Loucy (cell line): ENCODE results near the gene RAPGEF2.

Experiments
- H2AFZ ChIP-seq: fragments of 200-600 bp; sonication (generic); 2 replicates; pipeline ENCODE4 v1.6.0; 2016; ENCODE audit warnings: antibody characterized with exemption, mild to moderate bottlenecking, low read length, moderate library complexity
- H3F3A ChIP-seq: fragments of 200-600 bp; 2 replicates; pipeline ENCODE4 v1.6.0; 2016; ENCODE audit warnings: antibody characterized with exemption, low read depth, mild to moderate bottlenecking
- H3K27me3 ChIP-seq: fragments of 200-600 bp; sonication (generic); 2 replicates; pipeline ENCODE4 v1.6.1; 2014; ENCODE audit warnings: low read length, mild to moderate bottlenecking; ENCODE audit not compliant: insufficient read depth, poor library complexity, severe bottlenecking
- H3K36me3 ChIP-seq: fragments of 200-600 bp; sonication (generic); 2 replicates; pipeline ENCODE4 v1.6.1; 2016; ENCODE audit warnings: low read length; ENCODE audit not compliant: insufficient read depth
- H3K4me1 ChIP-seq: fragments of 200-600 bp; sonication (generic); 2 replicates; pipeline ENCODE4 v1.5.1; 2014; ENCODE audit warnings: low read length, mild to moderate bottlenecking; ENCODE audit not compliant: insufficient read depth, poor library complexity, severe bottlenecking
- H3K4me2 ChIP-seq: fragments of 200-600 bp; sonication (generic); 2 replicates; pipeline ENCODE4 v1.6.0; 2014; ENCODE audit warnings: antibody characterized with exemption, low read length, low read depth, mild to moderate bottlenecking; ENCODE audit not compliant: poor library complexity, severe bottlenecking
- H3K4me3 ChIP-seq: fragments of 200-600 bp; sonication (generic); 2 replicates; pipeline ENCODE4 v1.5.1; 2014; ENCODE audit warnings: low read length, mild to moderate bottlenecking, mixed read lengths; ENCODE audit not compliant: poor library complexity, severe bottlenecking
- H3K79me2 ChIP-seq: fragments of 200-600 bp; sonication (generic); 2 replicates; pipeline ENCODE4 v1.6.1; 2014; ENCODE audit warnings: low read length; ENCODE audit not compliant: insufficient read depth
- H3K9ac ChIP-seq: fragments of 200-600 bp; sonication (generic); 2 replicates; pipeline ENCODE4 v1.6.0; 2014; ENCODE audit warnings: mild to moderate bottlenecking, low read depth, low read length, moderate library complexity; ENCODE audit not compliant: poor library complexity, severe bottlenecking
- H3K9me2 ChIP-seq: fragments of 200-600 bp; sonication (generic); replicated peaks from 2 replicates; pipeline ENCODE4 v1.6.1; 2016; ENCODE audit warnings: low read depth, low read length, mixed read lengths
- H3K9me3 ChIP-seq: fragments of 200-600 bp; sonication (generic); 2 replicates; pipeline ENCODE4 v1.6.1; 2014; ENCODE audit warnings: mild to moderate bottlenecking, antibody characterized with exemption, low read length, low read depth; ENCODE audit not compliant: insufficient read depth
- H4K20me1 ChIP-seq: fragments of 200-600 bp; sonication (generic); 2 replicates; pipeline ENCODE4 v1.6.0; 2014; ENCODE audit warnings: antibody characterized with exemption, low read length, mild to moderate bottlenecking; ENCODE audit not compliant: insufficient read depth, poor library complexity, severe bottlenecking
- CTCF ChIP-seq: fragments of 200-600 bp; sonication (generic); conservative IDR thresholded peaks from 2 replicates; pipeline ENCODE4 v1.5.1; 2014; ENCODE audit warnings: mild to moderate bottlenecking, antibody characterized with exemption, low read length
- EZH2phosphoT487 ChIP-seq: fragments of 200-600 bp; IDR thresholded peaks from 2 replicates; pipeline ENCODE4 v1.6.1; 2018; ENCODE audit warnings: antibody characterized with exemption, mild to moderate bottlenecking, moderate library complexity, borderline replicate concordance

RAPGEF2 gene

DNA sequence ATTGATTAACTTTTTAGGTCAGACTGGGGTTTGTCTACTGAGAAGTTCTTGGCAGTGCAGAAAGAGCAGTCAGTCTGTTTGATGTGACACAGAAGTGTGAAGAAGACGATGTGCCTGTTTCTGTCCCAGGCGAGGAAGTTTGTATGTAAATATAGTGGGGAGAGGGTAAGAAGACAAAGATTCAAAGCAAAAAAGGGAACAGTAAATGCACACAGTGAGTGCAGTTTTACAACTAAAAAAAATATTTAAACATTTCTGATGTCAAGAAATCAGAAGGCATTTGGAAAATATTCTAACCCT, 264.9 kb downstream of the RAPGEF2 start:
- Histone ChIP-seq H3K79me2 (no peaks in the 10 kb centered on the region), H3K4me3 (no peak overlapping the region), H3K4me1 (no peaks in the 10 kb centered on the region), H2AFZ (no peak overlapping the region), H3K9me2 (no peaks in the 10 kb centered on the region), H3K9ac (no peak overlapping the region), H3K9me3 (no peaks in the 10 kb centered on the region), H4K20me1 (no peaks in the 10 kb centered on the region), H3K4me2 (no peak overlapping the region), H3K27me3 (no peaks in the 10 kb centered on the region), H3K36me3 (no peaks in the 10 kb centered on the region), H3F3A (no peaks in the 10 kb centered on the region)
- TF ChIP-seq EZH2phosphoT487 (no peak), CTCF (no peak)

DNA sequence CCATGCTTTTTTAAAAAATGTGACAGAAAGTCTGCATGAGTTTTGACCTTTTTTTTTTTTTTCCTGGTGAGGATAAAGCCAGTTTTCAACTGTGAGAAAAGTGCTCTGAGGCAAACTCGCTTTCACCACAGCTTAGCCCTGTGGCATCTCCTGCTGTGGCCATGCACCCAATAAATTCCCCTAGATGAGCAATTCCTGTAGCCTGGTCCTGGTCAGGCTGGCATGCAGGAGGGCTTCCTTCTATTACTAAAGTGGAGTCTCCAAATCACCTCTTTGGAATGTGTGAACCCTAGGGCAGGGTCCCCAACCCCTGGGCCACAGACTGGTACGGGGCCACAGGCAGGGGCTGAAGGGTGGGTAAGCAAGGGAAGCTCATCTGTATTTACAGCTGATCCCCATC, 265.4 kb downstream of the RAPGEF2 start:
- TF ChIP-seq CTCF (no peak), EZH2phosphoT487 (no peak)
- Histone ChIP-seq H3K4me2 (no peak overlapping the region), H3K9ac (no peak overlapping the region)

DNA sequence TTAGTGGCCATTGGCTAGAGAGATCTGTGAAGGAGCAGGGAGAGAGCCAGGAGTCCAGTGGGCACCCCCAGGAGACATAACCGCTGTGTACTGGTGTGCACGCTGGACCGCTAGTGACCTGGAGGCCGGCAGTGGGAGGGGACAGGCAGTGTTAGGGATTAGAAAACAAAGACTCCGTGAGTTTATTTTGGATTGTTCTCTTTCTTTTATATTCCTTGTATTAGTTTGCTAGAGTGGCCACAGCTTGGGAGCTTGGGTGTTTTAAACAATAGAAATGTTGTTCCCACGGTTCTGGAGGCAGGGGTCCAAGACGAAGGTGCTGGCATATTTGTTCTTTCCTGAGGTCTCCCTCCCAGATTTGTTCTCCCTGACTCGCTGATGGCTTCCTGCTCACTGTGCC, 266.4 kb downstream of the RAPGEF2 start:
- Histone ChIP-seq H3K36me3 (no peaks in the 10 kb centered on the region), H3K4me1 (no peaks in the 10 kb centered on the region), H3K4me2 (no peak overlapping the region), H2AFZ (no peak overlapping the region), H3K9me3 (no peaks in the 10 kb centered on the region), H4K20me1 (no peaks in the 10 kb centered on the region), H3K79me2 (no peaks in the 10 kb centered on the region), H3F3A (no peaks in the 10 kb centered on the region), H3K27me3 (no peaks in the 10 kb centered on the region), H3K9me2 (no peaks in the 10 kb centered on the region), H3K9ac (no peak overlapping the region), H3K4me3 (no peak overlapping the region)
- TF ChIP-seq EZH2phosphoT487, result no peak
- TF ChIP-seq CTCF, result no peak

More for the DNA sequence above, 265.4 kb downstream of the RAPGEF2 start:
- Histone ChIP-seq H3K36me3 (no peaks in the 10 kb centered on the region), H3K4me1 (no peaks in the 10 kb centered on the region), H3K4me3 (no peak overlapping the region), H3K79me2 (no peaks in the 10 kb centered on the region), H2AFZ (no peak overlapping the region), H3K9me3 (no peaks in the 10 kb centered on the region), H4K20me1 (no peaks in the 10 kb centered on the region), H3K9me2 (no peaks in the 10 kb centered on the region), H3K27me3 (no peaks in the 10 kb centered on the region), H3F3A (no peaks in the 10 kb centered on the region)
